ENCODE measurements around the gene GALNT4.

GALNT4 gene

DNA sequence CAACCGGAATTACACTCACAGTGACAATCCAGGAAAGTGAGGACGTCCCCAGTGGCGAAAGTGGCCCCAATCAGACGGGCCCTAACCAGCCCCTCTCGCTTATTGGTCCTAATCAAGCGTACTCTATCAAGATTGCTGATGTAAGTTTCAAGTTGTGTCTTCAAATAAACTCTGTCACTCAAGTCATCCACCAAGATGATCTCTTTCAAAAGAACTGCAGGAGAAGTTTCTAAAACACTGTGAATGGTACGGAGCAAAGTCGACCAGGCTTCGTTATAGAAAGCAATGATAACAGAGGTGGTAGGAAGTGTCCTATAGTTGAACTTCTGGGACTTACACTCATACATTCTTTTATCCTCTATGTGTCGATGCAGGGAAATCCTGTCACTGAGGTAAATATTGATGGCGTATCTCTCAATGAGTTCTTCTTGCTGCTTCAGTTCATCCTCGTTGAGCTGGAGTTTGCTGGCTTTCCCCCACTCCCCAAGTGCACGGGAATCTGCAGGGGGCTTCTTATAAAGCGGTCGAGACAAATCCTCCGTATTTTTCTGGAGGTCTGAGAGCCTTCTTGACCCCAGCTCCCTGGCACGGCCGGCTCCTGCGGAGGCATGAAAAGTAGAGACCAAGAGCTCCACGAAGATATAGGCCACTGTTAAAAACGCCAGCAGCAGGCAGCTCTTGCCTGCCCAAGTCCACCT lies 604 bp downstream of the GALNT4 start:
- TF ChIP-seq, protein P1, sequence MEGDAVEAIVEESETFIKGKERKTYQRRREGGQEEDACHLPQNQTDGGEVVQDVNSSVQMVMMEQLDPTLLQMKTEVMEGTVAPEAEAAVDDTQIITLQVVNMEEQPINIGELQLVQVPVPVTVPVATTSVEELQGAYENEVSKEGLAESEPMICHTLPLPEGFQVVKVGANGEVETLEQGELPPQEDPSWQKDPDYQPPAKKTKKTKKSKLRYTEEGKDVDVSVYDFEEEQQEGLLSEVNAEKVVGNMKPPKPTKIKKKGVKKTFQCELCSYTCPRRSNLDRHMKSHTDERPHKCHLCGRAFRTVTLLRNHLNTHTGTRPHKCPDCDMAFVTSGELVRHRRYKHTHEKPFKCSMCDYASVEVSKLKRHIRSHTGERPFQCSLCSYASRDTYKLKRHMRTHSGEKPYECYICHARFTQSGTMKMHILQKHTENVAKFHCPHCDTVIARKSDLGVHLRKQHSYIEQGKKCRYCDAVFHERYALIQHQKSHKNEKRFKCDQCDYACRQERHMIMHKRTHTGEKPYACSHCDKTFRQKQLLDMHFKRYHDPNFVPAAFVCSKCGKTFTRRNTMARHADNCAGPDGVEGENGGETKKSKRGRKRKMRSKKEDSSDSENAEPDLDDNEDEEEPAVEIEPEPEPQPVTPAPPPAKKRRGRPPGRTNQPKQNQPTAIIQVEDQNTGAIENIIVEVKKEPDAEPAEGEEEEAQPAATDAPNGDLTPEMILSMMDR (IDR thresholded peaks at IDR 0.05; ENCODE audit: insufficient read depth, low read depth, low read length, missing control alignments), result no peak
- H3K4me3 ChIP-seq (ENCODE audit: low read length), result peak overlapping the region; percentile 84
- no peak for DNase-seq (ENCODE audit: low read depth)

DNA sequence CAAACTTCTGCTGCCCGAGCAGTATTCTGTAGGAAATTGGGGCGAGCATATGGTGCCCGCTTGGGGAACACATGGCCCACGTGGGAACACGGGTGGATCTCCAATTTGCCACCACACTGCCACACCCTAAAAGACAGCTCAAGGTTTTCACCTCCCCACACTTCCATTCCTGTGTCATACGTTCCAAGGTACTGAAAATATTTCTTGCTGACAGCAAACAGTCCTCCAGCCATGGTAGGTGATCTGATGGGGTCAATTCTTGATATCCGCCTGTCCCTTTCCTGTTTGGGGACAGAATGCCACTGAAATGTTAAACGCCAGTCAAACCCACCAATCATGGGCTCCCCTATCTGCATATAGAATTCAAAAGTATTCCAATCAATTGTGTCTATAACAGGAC lies 1.2 kb downstream of the GALNT4 start:
- H3K4me3 ChIP-seq (ENCODE audit: low read length), result no peak overlapping the region
- DNase-seq (ENCODE audit: low read depth), result no peak
- TF ChIP-seq, protein P1 (IDR thresholded peaks at IDR 0.05; ENCODE audit: insufficient read depth, low read depth, low read length, missing control alignments), result no peak

DNA sequence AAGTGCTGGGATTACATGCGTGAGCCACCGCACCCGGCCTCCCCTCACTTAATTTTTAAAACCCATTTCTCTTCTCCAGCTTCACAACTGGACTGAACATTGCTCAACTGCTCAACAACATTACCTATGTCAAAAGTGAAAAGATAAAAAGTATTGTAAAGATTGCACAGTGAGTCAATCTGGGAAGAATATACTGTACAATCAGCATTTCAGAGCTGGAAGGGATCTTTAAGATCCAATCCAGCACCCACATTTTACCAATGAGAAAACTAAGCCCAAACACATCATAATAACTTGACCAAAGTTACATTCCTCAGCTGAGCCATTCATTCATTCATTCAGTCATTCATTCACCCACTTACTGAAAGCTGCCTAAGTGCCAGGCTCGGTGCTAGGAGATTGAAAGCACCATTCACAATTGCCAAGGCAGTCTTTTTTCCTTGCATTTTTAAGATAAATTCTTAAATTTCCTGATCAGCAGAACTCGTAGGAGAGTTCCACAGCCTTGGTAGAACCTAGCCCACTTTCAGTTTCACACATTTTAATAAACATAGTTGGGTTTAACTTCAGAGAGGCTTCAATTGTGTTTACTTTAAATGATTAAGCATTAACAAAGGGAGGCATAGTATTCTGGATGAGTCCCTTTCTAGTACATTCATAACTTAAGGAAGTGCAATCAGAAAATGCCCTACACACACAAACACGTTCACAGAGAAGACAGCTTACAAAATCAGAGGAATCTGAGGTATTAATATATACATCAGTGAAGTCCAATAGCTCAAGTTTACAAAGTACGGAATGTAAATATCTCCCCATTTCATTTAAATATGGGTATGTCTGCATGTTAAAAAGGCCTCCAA lies 3.0 kb downstream of the GALNT4 start:
- no peak overlapping the region for H3K4me3 ChIP-seq (ENCODE audit: low read length)
- TF ChIP-seq, protein P1 (IDR thresholded peaks at IDR 0.05; ENCODE audit: insufficient read depth, low read depth, low read length, missing control alignments), result no peak
- peak; percentile 29 for DNase-seq (ENCODE audit: low read depth)

DNA sequence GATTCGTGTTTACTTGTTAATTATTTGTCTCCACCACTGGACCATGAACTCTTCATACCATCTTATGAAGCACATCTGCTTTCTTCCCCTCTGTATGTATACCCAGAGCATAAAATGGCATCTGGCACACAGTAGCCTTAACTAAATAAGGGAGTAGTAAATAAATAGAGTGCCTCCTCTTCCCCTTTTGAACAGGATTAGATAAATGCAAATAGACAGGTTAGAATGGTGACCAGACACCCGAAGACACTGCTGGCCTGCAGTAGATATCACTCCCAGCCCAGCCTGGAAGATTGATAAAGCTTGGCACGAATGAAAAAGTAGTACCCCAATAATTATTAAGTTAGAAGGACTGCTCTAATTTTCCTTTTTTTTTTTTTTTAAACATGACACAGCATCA lies 6.9 kb downstream of the GALNT4 start:
- TF ChIP-seq, protein P1 (IDR thresholded peaks at IDR 0.05; ENCODE audit: insufficient read depth, low read depth, low read length, missing control alignments), result no peak
- DNase-seq (ENCODE audit: low read depth), result no peak

DNA sequence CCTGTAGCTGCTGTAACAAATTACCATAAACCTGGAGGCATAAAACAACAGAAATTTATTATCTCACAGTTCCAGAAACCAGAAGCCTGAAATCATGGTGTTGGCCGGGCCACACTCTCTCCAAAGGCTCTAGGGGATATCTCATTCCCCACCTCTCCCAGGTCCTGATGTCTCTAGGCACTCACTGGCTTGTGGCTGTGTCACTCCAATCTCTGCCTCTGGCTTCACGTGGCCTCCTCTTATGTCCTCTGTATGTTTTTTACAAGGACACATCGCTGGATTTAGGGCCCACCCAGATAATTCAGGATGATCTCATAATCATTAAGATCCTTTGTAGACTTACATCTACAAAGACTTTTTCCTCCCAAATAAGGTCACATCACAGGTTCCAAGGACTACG lies 8.0 kb downstream of the GALNT4 start:
- TF ChIP-seq, protein P1 (IDR thresholded peaks at IDR 0.05; ENCODE audit: insufficient read depth, low read depth, low read length, missing control alignments), result no peak
- no peak for DNase-seq (ENCODE audit: low read depth)
- H3K4me3 ChIP-seq (ENCODE audit: low read length), result no peak overlapping the region

More for the DNA sequence above, 6.9 kb downstream of the GALNT4 start:
- H3K4me3 ChIP-seq (ENCODE audit: low read length), result no peak overlapping the region

DNA sequence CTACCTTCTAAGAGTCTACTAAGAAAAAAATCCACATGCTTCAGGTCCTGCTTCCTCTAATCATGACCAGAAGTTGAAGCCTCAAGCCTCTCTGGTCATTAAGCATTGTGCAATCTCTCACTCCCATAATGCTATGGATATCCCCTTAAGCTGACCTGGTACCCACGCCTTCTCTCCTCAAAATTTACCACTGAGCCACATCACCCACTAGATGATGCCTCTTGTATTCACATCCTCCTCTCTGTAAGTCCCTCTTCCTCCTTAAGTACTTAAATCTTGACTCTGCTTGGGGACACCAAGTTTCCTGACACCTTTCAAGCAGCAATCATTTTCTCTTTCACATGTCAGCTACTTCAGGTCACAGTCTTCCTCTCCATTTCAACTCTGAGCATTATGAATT lies 9.8 kb downstream of the GALNT4 start:
- no peak overlapping the region for H3K4me3 ChIP-seq (ENCODE audit: low read length)
- no peak for DNase-seq (ENCODE audit: low read depth)
- TF ChIP-seq, protein P1 (IDR thresholded peaks at IDR 0.05; ENCODE audit: insufficient read depth, low read depth, low read length, missing control alignments), result no peak

All from epithelial cell of esophagus (primary cell).